ENCODE measurements around the gene CHPF2. TPM values are rescaled to one million over a fixed set of nuclear protein-coding genes. Genes with fewer than 3 reads are reported as not detected.

Gene CHPF2
- total RNA-seq, 4 donors from 2014 or later, result 34.5 to 58.5 (median 40.2) TPM

DNA sequence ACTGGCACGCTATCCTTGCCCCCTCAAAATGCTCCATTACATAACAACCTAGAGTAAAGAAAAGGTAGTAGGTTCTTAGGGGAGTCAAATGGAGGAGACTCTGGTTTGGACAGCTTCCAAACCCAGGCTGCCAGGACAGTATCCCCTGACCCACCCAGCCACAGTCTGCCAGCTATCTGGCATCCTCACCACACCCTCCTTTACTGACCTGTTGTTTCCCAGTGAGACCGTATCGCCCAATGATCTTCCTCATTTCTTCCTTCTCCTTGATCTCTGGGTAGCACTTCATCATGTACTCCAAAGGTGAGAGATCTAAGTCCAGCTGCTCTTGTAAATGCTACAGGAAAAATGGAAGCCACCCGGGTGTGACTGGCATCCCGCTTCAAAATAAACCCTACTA, 16.9 kb upstream of the CHPF2 start:
- Histone ChIP-seq H3K27me3 (no peaks in the 10 kb centered on the region), H3K36me3 (peaks cover 0 to 100% (median 25%) of the 10 kb centered on the region in 3 donors), H3K4me1 (no peaks in the 10 kb centered on the region), H3K9me3 (no peaks in the 10 kb centered on the region), H3K27ac (no peak overlapping the region), H3K4me3 (no peak overlapping the region)
- no peak for DNase-seq (ENCODE audit: low spot score in 2 of 2)
- TF ChIP-seq POLR2A (IDR thresholded peaks at IDR 0.05) (no peak), EP300 (IDR thresholded peaks at IDR 0.05) (no peak)
- TF ChIP-seq, protein P1, sequence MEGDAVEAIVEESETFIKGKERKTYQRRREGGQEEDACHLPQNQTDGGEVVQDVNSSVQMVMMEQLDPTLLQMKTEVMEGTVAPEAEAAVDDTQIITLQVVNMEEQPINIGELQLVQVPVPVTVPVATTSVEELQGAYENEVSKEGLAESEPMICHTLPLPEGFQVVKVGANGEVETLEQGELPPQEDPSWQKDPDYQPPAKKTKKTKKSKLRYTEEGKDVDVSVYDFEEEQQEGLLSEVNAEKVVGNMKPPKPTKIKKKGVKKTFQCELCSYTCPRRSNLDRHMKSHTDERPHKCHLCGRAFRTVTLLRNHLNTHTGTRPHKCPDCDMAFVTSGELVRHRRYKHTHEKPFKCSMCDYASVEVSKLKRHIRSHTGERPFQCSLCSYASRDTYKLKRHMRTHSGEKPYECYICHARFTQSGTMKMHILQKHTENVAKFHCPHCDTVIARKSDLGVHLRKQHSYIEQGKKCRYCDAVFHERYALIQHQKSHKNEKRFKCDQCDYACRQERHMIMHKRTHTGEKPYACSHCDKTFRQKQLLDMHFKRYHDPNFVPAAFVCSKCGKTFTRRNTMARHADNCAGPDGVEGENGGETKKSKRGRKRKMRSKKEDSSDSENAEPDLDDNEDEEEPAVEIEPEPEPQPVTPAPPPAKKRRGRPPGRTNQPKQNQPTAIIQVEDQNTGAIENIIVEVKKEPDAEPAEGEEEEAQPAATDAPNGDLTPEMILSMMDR (IDR thresholded peaks at IDR 0.05), result no peak
- 93 to 96% methylated on average over 5 of the region's 5 CpGs for WGBS, 2 donors

DNA sequence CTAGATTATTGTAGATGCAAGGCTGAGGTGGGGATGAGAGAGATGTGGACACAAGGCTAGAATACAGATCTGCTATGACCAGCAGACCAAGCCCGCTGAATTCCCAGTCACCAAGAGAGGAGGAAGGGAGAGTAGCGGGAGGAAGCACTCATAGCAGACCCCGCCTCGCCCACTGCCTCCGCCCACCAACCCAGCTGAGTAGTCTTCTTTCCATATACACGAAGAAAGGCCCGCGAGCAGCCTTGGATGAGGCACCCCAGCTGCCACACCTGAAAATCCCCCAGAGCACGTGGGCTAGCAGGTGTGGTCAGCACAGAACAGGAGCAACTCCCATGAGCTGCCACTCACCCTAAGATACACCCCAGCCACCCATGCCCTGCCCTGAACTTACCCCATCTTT, 14.1 kb upstream of the CHPF2 start:
- no peak overlapping the region for H3K4me3 ChIP-seq
- WGBS, 2 donors, result 86 to 88% methylated on average over 9 of the region's 9 CpGs
- H3K36me3 ChIP-seq, result peaks cover 0 to 100% (median 35%) of the 10 kb centered on the region in 3 donors
- no peak for TF ChIP-seq EP300 (IDR thresholded peaks at IDR 0.05)
- TF ChIP-seq POLR2A (IDR thresholded peaks at IDR 0.05), result no peak
- TF ChIP-seq, protein P1 (IDR thresholded peaks at IDR 0.05), result no peak
- no peaks in the 10 kb centered on the region for H3K9me3 ChIP-seq
- no peak for DNase-seq (ENCODE audit: low spot score in 2 of 2)
- H3K4me1 ChIP-seq, result no peaks in the 10 kb centered on the region
- no peaks in the 10 kb centered on the region for H3K27me3 ChIP-seq
- no peak overlapping the region for H3K27ac ChIP-seq

DNA sequence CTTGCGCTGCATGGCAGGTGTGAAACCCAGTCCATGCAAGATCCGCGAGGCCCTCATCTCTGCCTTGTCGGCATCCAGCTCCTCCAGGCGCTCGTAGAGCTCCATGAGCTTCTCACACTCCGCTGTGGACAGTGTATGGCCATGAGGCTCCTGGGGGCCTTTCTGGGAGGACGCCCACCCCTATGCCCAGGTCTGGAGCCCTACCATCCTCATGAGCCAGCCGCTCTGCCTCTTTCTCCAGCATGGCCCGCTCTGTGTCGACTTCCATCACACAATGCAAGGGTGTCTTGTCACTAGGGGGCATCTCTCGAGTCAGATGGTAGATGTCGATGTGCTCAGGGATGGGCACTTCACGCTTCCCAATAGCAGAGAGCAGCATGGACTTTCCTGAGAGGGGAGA, 8.6 kb upstream of the CHPF2 start:
- TF ChIP-seq POLR2A (IDR thresholded peaks at IDR 0.05) (no peak), EP300 (IDR thresholded peaks at IDR 0.05) (no peak)
- TF ChIP-seq, protein P1 (IDR thresholded peaks at IDR 0.05), result no peak
- no peaks in the 10 kb centered on the region for H3K27me3 ChIP-seq
- peaks cover 2 to 63% (median 16%) of the 10 kb centered on the region in 3 donors for H3K36me3 ChIP-seq
- WGBS, 2 donors, result 88 to 94% methylated on average over 14 of the region's 14 CpGs
- no peaks in the 10 kb centered on the region for H3K9me3 ChIP-seq
- H3K27ac ChIP-seq, result no peak overlapping the region
- no peak for DNase-seq (ENCODE audit: low spot score in 2 of 2)
- peaks cover 0 to 26% (median 13%) of the 10 kb centered on the region in 4 donors for H3K4me1 ChIP-seq
- no peak overlapping the region for H3K4me3 ChIP-seq

DNA sequence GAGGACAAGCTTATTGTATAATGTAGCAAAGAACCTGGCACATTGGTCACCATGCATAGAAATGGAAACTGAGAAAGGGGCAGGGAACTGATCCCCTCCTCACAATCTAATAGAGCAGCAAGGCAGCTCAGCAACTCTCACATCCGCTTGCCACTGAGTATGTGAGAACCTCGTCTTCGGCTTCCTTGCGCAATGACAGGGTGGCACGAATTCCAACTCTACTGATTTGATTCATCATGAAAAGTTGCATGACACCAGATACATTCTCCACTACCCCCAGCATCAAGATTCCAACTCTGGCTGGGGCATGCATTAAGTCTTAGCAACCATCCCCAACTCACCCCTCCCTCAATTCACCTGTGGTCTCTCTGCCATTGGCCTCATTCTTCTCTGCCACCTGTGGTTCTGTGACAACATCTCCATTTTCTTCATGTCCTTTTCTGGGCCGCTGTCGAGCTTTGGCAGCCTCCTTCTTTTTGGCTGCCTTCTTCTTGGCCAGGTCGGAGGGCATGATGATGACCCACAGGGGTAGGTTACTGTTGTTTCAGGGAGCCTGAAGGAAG, 6.3 kb upstream of the CHPF2 start:
- Histone ChIP-seq H3K9me3 (no peaks in the 10 kb centered on the region), H3K27me3 (no peaks in the 10 kb centered on the region), H3K4me3 (peak overlapping the region; percentile 43 to 95 (median 84)), H3K36me3 (peaks cover 2 to 40% (median 4%) of the 10 kb centered on the region in 3 donors), H3K27ac (no peak overlapping the region), H3K4me1 (peaks cover 0 to 26% (median 13%) of the 10 kb centered on the region in 4 donors)
- TF ChIP-seq POLR2A (IDR thresholded peaks at IDR 0.05) (no peak), EP300 (IDR thresholded peaks at IDR 0.05) (no peak)
- TF ChIP-seq, protein P1 (IDR thresholded peaks at IDR 0.05), result no peak
- 48 to 63% methylated on average over 8 of the region's 8 CpGs for WGBS, 2 donors
- no peak for DNase-seq (ENCODE audit: low spot score in 2 of 2)

DNA sequence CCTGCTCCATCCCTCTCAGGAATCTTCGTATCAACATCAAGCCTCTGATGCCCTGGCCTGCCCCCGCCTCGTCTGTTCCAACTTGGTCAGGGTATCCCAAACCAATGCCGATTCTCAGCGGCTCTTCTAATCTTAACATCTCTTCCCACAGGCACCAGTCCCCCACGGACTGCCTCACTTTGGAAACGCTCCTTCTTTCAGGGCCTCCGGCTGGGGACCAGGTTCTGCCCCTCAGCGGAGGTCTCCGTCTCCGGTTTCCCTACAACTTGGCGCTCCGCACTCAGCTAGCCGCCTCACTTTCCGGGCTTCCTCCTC, 5.8 kb upstream of the CHPF2 start:
- H3K36me3 ChIP-seq, result peaks cover 2 to 35% (median 3%) of the 10 kb centered on the region in 3 donors
- TF ChIP-seq EP300 (IDR thresholded peaks at IDR 0.05) (no peak), POLR2A (IDR thresholded peaks at IDR 0.05) (no peak)
- TF ChIP-seq, protein P1 (IDR thresholded peaks at IDR 0.05), result no peak
- H3K27me3 ChIP-seq, result no peaks in the 10 kb centered on the region
- H3K27ac ChIP-seq, result peak overlapping the region in 3 of 4 donors; percentile 66 to 83 (median 83)
- no peaks in the 10 kb centered on the region for H3K9me3 ChIP-seq
- DNase-seq (ENCODE audit: low spot score in 2 of 2), result no peak
- 0 to 2% methylated on average over 15 of the region's 15 CpGs for WGBS, 2 donors
- H3K4me1 ChIP-seq, result peaks cover 0 to 27% (median 15%) of the 10 kb centered on the region in 4 donors
- peak overlapping the region; percentile 43 to 95 (median 84) for H3K4me3 ChIP-seq

Measured in tibial nerve (tissue), 4 donors.